SU-DHL-6 (cell line): ENCODE data around the gene TTC13.

ENCODE experiments used
- H2AFZ ChIP-seq: fragments of 200-600 bp; sonication (generic); 2 replicates; pipeline ENCODE4 v1.6.1; 2014; ENCODE audit warnings: low read depth, mild to moderate bottlenecking, moderate library complexity, mixed read lengths, antibody characterized with exemption, low read length; ENCODE audit not compliant: severe bottlenecking
- H3F3A ChIP-seq: fragments of 200-600 bp; shearing (Covaris generic); 2 replicates; pipeline ENCODE4 v1.6.0; 2016; ENCODE audit warnings: antibody characterized with exemption, mild to moderate bottlenecking; ENCODE audit not compliant: insufficient read depth
- H3K27ac ChIP-seq: fragments of 200-600 bp; sonication (generic); 2 replicates; pipeline ENCODE4 v1.5.1; 2016; ENCODE audit warnings: low read depth, mild to moderate bottlenecking, low read length, moderate library complexity, mixed read lengths
- H3K27me3 ChIP-seq: fragments of 200-600 bp; sonication (generic), shearing (Covaris generic); 2 replicates; pipeline ENCODE4 v1.6.0; 2014; ENCODE audit warnings: mild to moderate bottlenecking, low read length
- H3K36me3 ChIP-seq: fragments of 200-600 bp; sonication (generic); 2 replicates; pipeline ENCODE4 v1.6.1; 2014; ENCODE audit warnings: mild to moderate bottlenecking, low read length, mixed read lengths
- H3K4me2 ChIP-seq: fragments of 300-600, 200-600 bp; shearing (Covaris generic), sonication (generic); 2 replicates; pipeline ENCODE4 v1.6.0; 2014; ENCODE audit warnings: low read length, low read depth, mild to moderate bottlenecking; ENCODE audit not compliant: poor library complexity, severe bottlenecking
- H3K4me3 ChIP-seq: fragments of 200-600 bp; sonication (generic); 2 replicates; pipeline ENCODE4 v1.5.1; 2014; ENCODE audit warnings: antibody characterized with exemption, low read length, mild to moderate bottlenecking, mixed read lengths; ENCODE audit not compliant: insufficient read depth, poor library complexity, severe bottlenecking
- H3K79me2 ChIP-seq: fragments of 200-600 bp; sonication (generic); 2 replicates; pipeline ENCODE4 v1.6.1; 2014; ENCODE audit warnings: mild to moderate bottlenecking, low read length, moderate library complexity; ENCODE audit not compliant: insufficient read depth
- H3K9ac ChIP-seq: fragments of 200-600 bp; sonication (generic); 2 replicates; pipeline ENCODE4 v1.7.0; 2014; ENCODE audit warnings: mild to moderate bottlenecking, low read length
- H3K9me2 ChIP-seq: fragments of 200-600 bp; sonication (generic); replicated peaks from 2 replicates; pipeline ENCODE4 v1.6.1; 2014; ENCODE audit warnings: low read length; ENCODE audit not compliant: insufficient read depth
- H3K9me3 ChIP-seq: fragments of 200-600 bp; sonication (generic); 2 replicates; pipeline ENCODE4 v1.6.1; 2014; ENCODE audit warnings: low read length, mixed read lengths; ENCODE audit not compliant: insufficient read depth
- H4K20me1 ChIP-seq: fragments of 200-600 bp; sonication (generic); 2 replicates; pipeline ENCODE4 v1.6.1; 2014; ENCODE audit warnings: low read depth, mild to moderate bottlenecking, antibody characterized with exemption, low read length, moderate library complexity, mixed read lengths
- CTCF ChIP-seq: fragments of 200-600 bp; sonication (generic); IDR thresholded peaks from one replicate; pipeline ENCODE4 v1.5.1; 2017; ENCODE audit warnings: antibody characterized with exemption, mild to moderate bottlenecking, low read length, moderate library complexity; ENCODE audit not compliant: insufficient read depth, poor library complexity, severe bottlenecking
- EZH2phosphoT487 ChIP-seq: fragments of 200-600 bp; sonication (generic), shearing (Covaris generic); conservative IDR thresholded peaks from 2 replicates; pipeline ENCODE4 v1.6.1; 2018; ENCODE audit warnings: mild to moderate bottlenecking, antibody characterized with exemption, low read length, moderate library complexity, mixed read lengths

The TTC13 gene

GRCh38 chr1:230926182-230926581 is 52.5 kb downstream of the TTC13 start:
- Histone ChIP-seq H3K27me3 (no peaks in the 10 kb centered on the region), H3K79me2 (no peaks in the 10 kb centered on the region), H3K36me3 (peaks cover 29% of the 10 kb centered on the region), H2AFZ (no peak overlapping the region), H3K27ac (no peak overlapping the region), H3K9me3 (no peaks in the 10 kb centered on the region), H4K20me1 (no peaks in the 10 kb centered on the region), H3K4me2 (no peak overlapping the region), H3K4me3 (no peak overlapping the region), H3F3A (no peaks in the 10 kb centered on the region), H3K9ac (no peak overlapping the region), H3K9me2 (no peaks in the 10 kb centered on the region)
- TF ChIP-seq CTCF (no peak), EZH2phosphoT487 (no peak)

GRCh38 chr1:230925608-230926007 is 53.1 kb downstream of the TTC13 start:
- peaks cover 29% of the 10 kb centered on the region for H3K36me3 ChIP-seq
- no peaks in the 10 kb centered on the region for H3K79me2 ChIP-seq
- H3K9ac ChIP-seq = no peak overlapping the region
- H3K27me3 ChIP-seq = no peaks in the 10 kb centered on the region
- H4K20me1 ChIP-seq = no peaks in the 10 kb centered on the region
- H3F3A ChIP-seq = no peaks in the 10 kb centered on the region
- no peaks in the 10 kb centered on the region for H3K9me2 ChIP-seq
- TF ChIP-seq EZH2phosphoT487 (no peak), CTCF (no peak)
- no peak overlapping the region for H3K4me2 ChIP-seq
- no peak overlapping the region for H2AFZ ChIP-seq
- no peaks in the 10 kb centered on the region for H3K9me3 ChIP-seq
- no peak overlapping the region for H3K27ac ChIP-seq
- no peak overlapping the region for H3K4me3 ChIP-seq

GRCh38 chr1:230923176-230923575 is 55.5 kb downstream of the TTC13 start:
- H3F3A ChIP-seq = no peaks in the 10 kb centered on the region
- no peak overlapping the region for H3K27ac ChIP-seq
- H3K36me3 ChIP-seq = peaks cover 16% of the 10 kb centered on the region
- TF ChIP-seq EZH2phosphoT487 = no peak
- TF ChIP-seq CTCF = no peak
- no peaks in the 10 kb centered on the region for H3K27me3 ChIP-seq
- no peaks in the 10 kb centered on the region for H4K20me1 ChIP-seq
- H3K9me3 ChIP-seq = no peaks in the 10 kb centered on the region
- H3K79me2 ChIP-seq = no peaks in the 10 kb centered on the region
- no peak overlapping the region for H3K4me3 ChIP-seq
- H3K9ac ChIP-seq = no peak overlapping the region
- H3K9me2 ChIP-seq = no peaks in the 10 kb centered on the region
- no peak overlapping the region for H3K4me2 ChIP-seq
- no peak overlapping the region for H2AFZ ChIP-seq

- H3K27me3 ChIP-seq = no peaks in the 10 kb centered on the region
- H3K79me2 ChIP-seq = no peaks in the 10 kb centered on the region
- peaks cover 10% of the 10 kb centered on the region for H3K36me3 ChIP-seq
- no peak overlapping the region for H3K4me2 ChIP-seq
- no peak overlapping the region for H3K9ac ChIP-seq
- TF ChIP-seq EZH2phosphoT487 (no peak), CTCF (no peak)
- no peak overlapping the region for H3K27ac ChIP-seq
- no peak overlapping the region for H3K4me3 ChIP-seq
- H3K9me2 ChIP-seq = no peaks in the 10 kb centered on the region
- no peaks in the 10 kb centered on the region for H3F3A ChIP-seq
- no peaks in the 10 kb centered on the region for H3K9me3 ChIP-seq
- H4K20me1 ChIP-seq = no peaks in the 10 kb centered on the region
- H2AFZ ChIP-seq = no peak overlapping the region
These were observed 56.0 kb downstream of the TTC13 start for GRCh38 chr1:230922620-230923019.
